ENCODE data around the gene COL17A1.

Gene COL17A1

DNA sequence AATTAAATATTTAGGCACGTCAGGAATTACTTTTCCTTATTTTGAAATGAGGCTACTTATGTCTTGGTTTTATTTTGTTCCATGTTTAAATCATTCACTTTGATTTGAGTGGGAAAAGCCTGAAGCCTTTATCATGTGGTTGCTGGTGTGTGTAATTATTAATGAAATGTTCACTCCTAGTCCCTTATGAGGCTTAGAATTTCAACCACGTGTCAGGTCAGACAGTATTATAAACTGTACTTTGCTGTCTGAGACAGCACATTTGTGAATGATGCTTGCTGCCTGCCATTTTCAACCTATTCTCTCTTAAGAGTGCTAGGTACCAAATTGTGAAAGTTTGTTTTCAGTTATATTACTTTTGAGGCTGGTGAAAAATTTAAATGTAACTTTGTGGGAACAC, 58.9 kb downstream of the COL17A1 start:
- no peak overlapping the region for H3K9ac ChIP-seq (ENCODE audit: low read depth, low read length)
- H3K4me1 ChIP-seq (ENCODE audit: insufficient read depth, low read length): no peaks in the 10 kb centered on the region
- H3K27me3 ChIP-seq (ENCODE audit: insufficient read depth, low read length, poor library complexity): no peaks in the 10 kb centered on the region
- H2AFZ ChIP-seq (ENCODE audit: low read depth, low read length): no peak overlapping the region
- H3K4me3 ChIP-seq (ENCODE audit: low read depth in 1 of 2, low read length in 2 of 2): no peak overlapping the region
- H3K9me3 ChIP-seq (ENCODE audit: insufficient read depth, low read length, severe bottlenecking): no peaks in the 10 kb centered on the region
- H3K4me2 ChIP-seq (ENCODE audit: insufficient read depth, low read length): no peak overlapping the region
- no peak for TF ChIP-seq EZH2 (IDR thresholded peaks at IDR 0.05; ENCODE audit: borderline replicate concordance, low read depth, low read length, severe bottlenecking)
- TF ChIP-seq, protein P1, sequence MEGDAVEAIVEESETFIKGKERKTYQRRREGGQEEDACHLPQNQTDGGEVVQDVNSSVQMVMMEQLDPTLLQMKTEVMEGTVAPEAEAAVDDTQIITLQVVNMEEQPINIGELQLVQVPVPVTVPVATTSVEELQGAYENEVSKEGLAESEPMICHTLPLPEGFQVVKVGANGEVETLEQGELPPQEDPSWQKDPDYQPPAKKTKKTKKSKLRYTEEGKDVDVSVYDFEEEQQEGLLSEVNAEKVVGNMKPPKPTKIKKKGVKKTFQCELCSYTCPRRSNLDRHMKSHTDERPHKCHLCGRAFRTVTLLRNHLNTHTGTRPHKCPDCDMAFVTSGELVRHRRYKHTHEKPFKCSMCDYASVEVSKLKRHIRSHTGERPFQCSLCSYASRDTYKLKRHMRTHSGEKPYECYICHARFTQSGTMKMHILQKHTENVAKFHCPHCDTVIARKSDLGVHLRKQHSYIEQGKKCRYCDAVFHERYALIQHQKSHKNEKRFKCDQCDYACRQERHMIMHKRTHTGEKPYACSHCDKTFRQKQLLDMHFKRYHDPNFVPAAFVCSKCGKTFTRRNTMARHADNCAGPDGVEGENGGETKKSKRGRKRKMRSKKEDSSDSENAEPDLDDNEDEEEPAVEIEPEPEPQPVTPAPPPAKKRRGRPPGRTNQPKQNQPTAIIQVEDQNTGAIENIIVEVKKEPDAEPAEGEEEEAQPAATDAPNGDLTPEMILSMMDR (IDR thresholded peaks at IDR 0.05; ENCODE audit: borderline replicate concordance, extremely low read depth, low read length, poor library complexity, severe bottlenecking): no peak
- H3K27ac ChIP-seq (ENCODE audit: low read length): no peak overlapping the region
- H3K79me2 ChIP-seq (ENCODE audit: insufficient read depth, low read length): no peaks in the 10 kb centered on the region
- H4K20me1 ChIP-seq (ENCODE audit: insufficient read depth, low read length): no peaks in the 10 kb centered on the region
- ATAC-seq (ENCODE audit: insufficient read depth, low read depth) (no peak), DNase-seq (no peak)
- peaks cover 69% of the 10 kb centered on the region for H3K36me3 ChIP-seq (ENCODE audit: insufficient read depth, low read length)

DNA sequence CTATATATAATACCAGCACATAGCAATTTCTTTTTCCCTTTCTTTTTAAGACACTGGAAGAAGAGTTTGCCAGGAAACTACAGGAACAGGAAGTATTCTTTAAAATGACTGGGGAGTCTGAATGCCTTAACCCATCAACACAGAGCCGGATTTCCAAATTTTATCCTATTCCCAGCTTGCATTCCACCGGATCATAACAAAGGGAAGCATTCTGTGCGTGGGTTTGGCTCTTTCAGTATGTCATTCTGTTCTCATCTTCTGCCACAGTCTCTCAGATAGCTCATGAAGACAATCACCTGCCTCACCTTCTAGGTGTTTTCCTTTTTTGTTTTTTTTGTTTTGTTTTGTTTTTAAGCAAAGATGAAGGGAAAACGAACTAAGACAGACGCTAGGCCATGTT, 60.2 kb downstream of the COL17A1 start:
- DNase-seq (no peak), ATAC-seq (ENCODE audit: insufficient read depth, low read depth) (no peak)
- Histone ChIP-seq H3K27me3 (ENCODE audit: insufficient read depth, low read length, poor library complexity) (no peaks in the 10 kb centered on the region), H3K4me1 (ENCODE audit: insufficient read depth, low read length) (no peaks in the 10 kb centered on the region), H3K36me3 (ENCODE audit: insufficient read depth, low read length) (peaks cover 75% of the 10 kb centered on the region), H3K4me2 (ENCODE audit: insufficient read depth, low read length) (no peak overlapping the region), H2AFZ (ENCODE audit: low read depth, low read length) (no peak overlapping the region), H4K20me1 (ENCODE audit: insufficient read depth, low read length) (no peaks in the 10 kb centered on the region), H3K79me2 (ENCODE audit: insufficient read depth, low read length) (no peaks in the 10 kb centered on the region), H3K4me3 (ENCODE audit: low read depth in 1 of 2, low read length in 2 of 2) (no peak overlapping the region), H3K9ac (ENCODE audit: low read depth, low read length) (no peak overlapping the region), H3K9me3 (ENCODE audit: insufficient read depth, low read length, severe bottlenecking) (no peaks in the 10 kb centered on the region), H3K27ac (ENCODE audit: low read length) (no peak overlapping the region)
- TF ChIP-seq, protein P1 (IDR thresholded peaks at IDR 0.05; ENCODE audit: borderline replicate concordance, extremely low read depth, low read length, poor library complexity, severe bottlenecking): no peak
- TF ChIP-seq EZH2 (IDR thresholded peaks at IDR 0.05; ENCODE audit: borderline replicate concordance, low read depth, low read length, severe bottlenecking): no peak

DNA sequence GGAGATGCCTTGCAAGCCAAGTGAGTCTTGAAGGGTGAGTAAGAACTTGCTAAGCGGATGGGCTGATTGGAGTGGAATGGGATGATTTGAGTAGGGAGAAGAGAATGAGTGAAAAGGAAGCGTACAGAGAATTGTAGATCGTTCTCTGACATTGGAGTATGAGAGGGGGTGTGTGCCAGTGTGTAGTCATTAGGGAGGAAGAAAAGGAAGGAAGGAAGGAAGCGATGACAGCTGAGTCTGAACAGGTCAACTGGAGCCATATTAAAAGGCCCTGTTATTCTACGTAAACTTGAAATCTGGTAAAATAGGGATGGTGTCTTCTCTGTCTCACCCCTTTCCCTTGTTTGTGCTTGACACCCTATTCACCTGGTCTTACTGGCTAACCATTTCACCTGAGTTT, 63.7 kb downstream of the COL17A1 start:
- no peak overlapping the region for H2AFZ ChIP-seq (ENCODE audit: low read depth, low read length)
- no peak overlapping the region for H3K27ac ChIP-seq (ENCODE audit: low read length)
- H3K4me1 ChIP-seq (ENCODE audit: insufficient read depth, low read length): no peaks in the 10 kb centered on the region
- no peak for ATAC-seq (ENCODE audit: insufficient read depth, low read depth)
- no peak for DNase-seq
- H3K9ac ChIP-seq (ENCODE audit: low read depth, low read length): no peak overlapping the region
- H3K27me3 ChIP-seq (ENCODE audit: insufficient read depth, low read length, poor library complexity): no peaks in the 10 kb centered on the region
- no peak for TF ChIP-seq EZH2 (IDR thresholded peaks at IDR 0.05; ENCODE audit: borderline replicate concordance, low read depth, low read length, severe bottlenecking)
- TF ChIP-seq, protein P1 (IDR thresholded peaks at IDR 0.05; ENCODE audit: borderline replicate concordance, extremely low read depth, low read length, poor library complexity, severe bottlenecking): no peak
- no peaks in the 10 kb centered on the region for H4K20me1 ChIP-seq (ENCODE audit: insufficient read depth, low read length)
- H3K4me3 ChIP-seq (ENCODE audit: low read depth in 1 of 2, low read length in 2 of 2): no peak overlapping the region
- no peaks in the 10 kb centered on the region for H3K79me2 ChIP-seq (ENCODE audit: insufficient read depth, low read length)
- no peaks in the 10 kb centered on the region for H3K9me3 ChIP-seq (ENCODE audit: insufficient read depth, low read length, severe bottlenecking)
- H3K36me3 ChIP-seq (ENCODE audit: insufficient read depth, low read length): peaks cover 89% of the 10 kb centered on the region
- no peak overlapping the region for H3K4me2 ChIP-seq (ENCODE audit: insufficient read depth, low read length)

DNA sequence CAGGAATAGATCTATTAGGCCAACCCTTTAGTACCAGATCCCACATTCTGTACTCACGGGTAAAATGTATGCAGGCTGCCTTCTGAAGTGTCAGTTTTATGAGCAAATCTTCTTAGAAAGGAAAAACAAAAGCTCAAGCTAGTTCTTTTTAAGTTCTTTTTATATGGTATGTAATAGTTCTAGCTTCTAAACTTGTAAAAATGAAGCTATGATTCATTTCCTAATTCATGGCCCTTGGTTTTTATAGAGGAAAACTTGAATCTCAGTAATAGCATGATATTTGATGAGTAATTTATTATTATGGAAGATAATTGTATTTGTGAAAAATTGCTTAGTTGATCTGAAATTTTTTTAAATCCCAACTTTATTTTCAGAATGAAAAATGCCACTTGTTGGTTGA, 64.4 kb downstream of the COL17A1 start:
- H2AFZ ChIP-seq (ENCODE audit: low read depth, low read length): no peak overlapping the region

More for the DNA sequence above, 64.4 kb downstream of the COL17A1 start:
- Histone ChIP-seq H3K27ac (ENCODE audit: low read length) (no peak overlapping the region), H3K4me3 (ENCODE audit: low read depth in 1 of 2, low read length in 2 of 2) (no peak overlapping the region), H3K4me1 (ENCODE audit: insufficient read depth, low read length) (no peaks in the 10 kb centered on the region), H3K79me2 (ENCODE audit: insufficient read depth, low read length) (no peaks in the 10 kb centered on the region), H3K9ac (ENCODE audit: low read depth, low read length) (no peak overlapping the region), H4K20me1 (ENCODE audit: insufficient read depth, low read length) (no peaks in the 10 kb centered on the region), H3K9me3 (ENCODE audit: insufficient read depth, low read length, severe bottlenecking) (no peaks in the 10 kb centered on the region), H3K27me3 (ENCODE audit: insufficient read depth, low read length, poor library complexity) (no peaks in the 10 kb centered on the region), H3K4me2 (ENCODE audit: insufficient read depth, low read length) (no peak overlapping the region), H3K36me3 (ENCODE audit: insufficient read depth, low read length) (peaks cover 89% of the 10 kb centered on the region)
- TF ChIP-seq EZH2 (IDR thresholded peaks at IDR 0.05; ENCODE audit: borderline replicate concordance, low read depth, low read length, severe bottlenecking): no peak
- TF ChIP-seq, protein P1 (IDR thresholded peaks at IDR 0.05; ENCODE audit: borderline replicate concordance, extremely low read depth, low read length, poor library complexity, severe bottlenecking): no peak
- ATAC-seq (ENCODE audit: insufficient read depth, low read depth): no peak
- no peak for DNase-seq

All from DND-41 (cell line).